C4-2B (cell line): Measurements from ENCODE around the gene SMIM10.
"Not testable (repeated sequence)": the region's sequence is repeated elsewhere in the genome, so short reads cannot be mapped to it uniquely, and the experiment has no call there.

ENCODE experiments used
- CTCF ChIP-seq: fragments of 450-650 bp; conservative IDR thresholded peaks from 2 replicates; pipeline ENCODE4 v1.5.1; 2017; ENCODE audit warnings: mild to moderate bottlenecking
- ZFX ChIP-seq: fragments of 450-650 bp; IDR thresholded peaks from 2 replicates; pipeline ENCODE4 v1.6.1; 2017

GRCh38 chrX:134960366-134960765 is 30.4 kb upstream of the SMIM10 start:
- not testable (repeated sequence) for TF ChIP-seq CTCF, ZFX
